Measurements from ENCODE around the gene WNK1. TPM values are rescaled to one million over a fixed set of nuclear protein-coding genes. Genes with fewer than 3 reads are reported as not detected.
A peak's percentile ranks its signal among the peaks of the same experiment; 100 is the strongest.

WNK1 gene
- total RNA-seq, 1 donor from 2014 or later: 160 TPM

DNA sequence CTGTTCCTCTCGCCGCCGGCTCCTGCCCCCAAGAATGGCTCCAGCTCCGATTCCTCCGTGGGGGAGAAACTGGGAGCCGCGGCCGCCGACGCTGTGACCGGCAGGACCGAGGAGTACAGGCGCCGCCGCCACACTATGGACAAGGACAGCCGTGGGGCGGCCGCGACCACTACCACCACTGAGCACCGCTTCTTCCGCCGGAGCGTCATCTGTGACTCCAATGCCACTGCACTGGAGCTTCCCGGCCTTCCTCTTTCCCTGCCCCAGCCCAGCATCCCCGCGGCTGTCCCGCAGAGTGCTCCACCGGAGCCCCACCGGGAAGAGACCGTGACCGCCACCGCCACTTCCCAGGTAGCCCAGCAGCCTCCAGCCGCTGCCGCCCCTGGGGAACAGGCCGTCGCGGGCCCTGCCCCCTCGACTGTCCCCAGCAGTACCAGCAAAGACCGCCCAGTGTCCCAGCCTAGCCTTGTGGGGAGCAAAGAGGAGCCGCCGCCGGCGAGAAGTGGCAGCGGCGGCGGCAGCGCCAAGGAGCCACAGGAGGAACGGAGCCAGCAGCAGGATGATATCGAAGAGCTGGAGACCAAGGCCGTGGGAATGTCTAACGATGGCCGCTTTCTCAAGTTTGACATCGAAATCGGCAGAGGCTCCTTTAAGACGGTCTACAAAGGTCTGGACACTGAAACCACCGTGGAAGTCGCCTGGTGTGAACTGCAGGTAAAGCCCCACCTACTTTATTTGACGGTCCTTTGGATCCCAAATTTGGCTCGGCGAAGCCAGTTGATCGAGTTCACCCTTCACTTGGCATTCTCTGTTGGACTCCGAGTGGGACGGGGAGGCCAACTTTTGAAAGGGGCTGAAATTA, 1.5 kb downstream of the WNK1 start:
- H3K9me3 Mint-ChIP-seq (ENCODE audit: unreplicated experiment): no peaks in the 10 kb centered on the region
- peak overlapping the region; percentile 76 for H3K27ac Mint-ChIP-seq (ENCODE audit: unreplicated experiment)
- H3K27me3 Mint-ChIP-seq (ENCODE audit: unreplicated experiment): peaks cover 6% of the 10 kb centered on the region
- H3K4me1 Mint-ChIP-seq (ENCODE audit: unreplicated experiment): peaks cover 33% of the 10 kb centered on the region
- TF ChIP-seq, protein P1, sequence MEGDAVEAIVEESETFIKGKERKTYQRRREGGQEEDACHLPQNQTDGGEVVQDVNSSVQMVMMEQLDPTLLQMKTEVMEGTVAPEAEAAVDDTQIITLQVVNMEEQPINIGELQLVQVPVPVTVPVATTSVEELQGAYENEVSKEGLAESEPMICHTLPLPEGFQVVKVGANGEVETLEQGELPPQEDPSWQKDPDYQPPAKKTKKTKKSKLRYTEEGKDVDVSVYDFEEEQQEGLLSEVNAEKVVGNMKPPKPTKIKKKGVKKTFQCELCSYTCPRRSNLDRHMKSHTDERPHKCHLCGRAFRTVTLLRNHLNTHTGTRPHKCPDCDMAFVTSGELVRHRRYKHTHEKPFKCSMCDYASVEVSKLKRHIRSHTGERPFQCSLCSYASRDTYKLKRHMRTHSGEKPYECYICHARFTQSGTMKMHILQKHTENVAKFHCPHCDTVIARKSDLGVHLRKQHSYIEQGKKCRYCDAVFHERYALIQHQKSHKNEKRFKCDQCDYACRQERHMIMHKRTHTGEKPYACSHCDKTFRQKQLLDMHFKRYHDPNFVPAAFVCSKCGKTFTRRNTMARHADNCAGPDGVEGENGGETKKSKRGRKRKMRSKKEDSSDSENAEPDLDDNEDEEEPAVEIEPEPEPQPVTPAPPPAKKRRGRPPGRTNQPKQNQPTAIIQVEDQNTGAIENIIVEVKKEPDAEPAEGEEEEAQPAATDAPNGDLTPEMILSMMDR (IDR thresholded peaks at IDR 0.05; ENCODE audit: unreplicated experiment): no peak
- peak; percentile 28 for DNase-seq (ENCODE audit: low spot score)
- H3K4me3 Mint-ChIP-seq (ENCODE audit: unreplicated experiment): peak overlapping the region; percentile 97
- H3K36me3 Mint-ChIP-seq (ENCODE audit: low read depth, unreplicated experiment): peaks cover 9% of the 10 kb centered on the region

DNA sequence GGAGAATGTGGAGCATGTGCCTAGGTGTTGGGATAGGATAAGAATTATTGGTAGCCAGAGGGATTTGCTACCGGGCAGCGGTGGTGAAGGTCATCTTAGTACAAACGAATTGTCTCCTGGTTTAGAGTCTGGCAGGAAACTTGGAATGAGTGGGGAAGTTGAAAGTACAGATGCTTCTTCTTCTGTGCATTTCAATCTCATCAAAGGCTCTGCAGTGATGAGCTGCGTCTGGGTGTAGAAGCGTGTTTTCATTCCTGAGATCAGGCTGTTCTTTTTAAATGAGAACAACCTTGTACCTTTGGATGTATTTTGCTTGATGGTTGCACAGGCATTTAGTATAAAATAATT, 2.1 kb downstream of the WNK1 start:
- Mint-ChIP-seq H3K9me3 (ENCODE audit: unreplicated experiment) (no peaks in the 10 kb centered on the region), H3K4me1 (ENCODE audit: unreplicated experiment) (peaks cover 31% of the 10 kb centered on the region), H3K27ac (ENCODE audit: unreplicated experiment) (peak overlapping the region; percentile 76), H3K36me3 (ENCODE audit: low read depth, unreplicated experiment) (peaks cover 9% of the 10 kb centered on the region), H3K27me3 (ENCODE audit: unreplicated experiment) (peaks cover 6% of the 10 kb centered on the region), H3K4me3 (ENCODE audit: unreplicated experiment) (peak overlapping the region; percentile 97)
- TF ChIP-seq, protein P1 (IDR thresholded peaks at IDR 0.05; ENCODE audit: unreplicated experiment): no peak
- DNase-seq (ENCODE audit: low spot score): no peak

DNA sequence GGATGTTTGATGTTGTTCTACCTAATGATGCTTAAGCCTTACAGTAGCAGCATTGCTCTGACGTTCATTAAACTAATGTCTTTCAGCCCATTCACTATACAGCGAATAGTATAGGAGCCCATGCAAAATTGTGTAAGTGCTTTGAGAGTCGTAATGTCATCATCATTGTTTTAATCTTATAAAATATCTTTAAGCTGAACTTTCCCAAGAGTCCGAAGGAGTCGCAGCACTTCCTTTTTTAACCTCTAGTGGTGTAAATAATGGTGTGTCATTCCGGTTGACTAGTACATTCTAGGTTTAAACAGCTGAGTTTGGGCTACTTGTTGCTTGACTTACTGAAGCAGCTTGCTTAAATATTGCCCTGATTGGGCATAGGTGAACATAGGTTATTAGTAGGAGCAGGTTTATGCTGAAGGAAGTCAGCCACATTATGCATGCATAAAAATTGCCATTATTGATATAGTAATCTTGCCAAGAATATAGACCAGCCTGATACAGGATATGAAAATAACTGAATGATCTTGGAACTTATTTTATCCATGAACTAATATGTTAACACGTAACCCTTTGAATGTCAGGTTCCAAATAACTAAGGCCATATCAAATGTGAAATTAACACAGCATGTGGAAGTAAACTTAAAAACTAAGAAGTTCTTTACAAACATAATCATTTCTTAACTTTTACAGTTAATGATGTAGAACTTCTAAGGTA, 2.6 kb downstream of the WNK1 start:
- Mint-ChIP-seq H3K27me3 (ENCODE audit: unreplicated experiment) (peaks cover 6% of the 10 kb centered on the region), H3K36me3 (ENCODE audit: low read depth, unreplicated experiment) (peaks cover 9% of the 10 kb centered on the region), H3K4me3 (ENCODE audit: unreplicated experiment) (peak overlapping the region; percentile 97), H3K9me3 (ENCODE audit: unreplicated experiment) (no peaks in the 10 kb centered on the region), H3K4me1 (ENCODE audit: unreplicated experiment) (peaks cover 26% of the 10 kb centered on the region), H3K27ac (ENCODE audit: unreplicated experiment) (no peak overlapping the region)
- TF ChIP-seq, protein P1 (IDR thresholded peaks at IDR 0.05; ENCODE audit: unreplicated experiment): peak; percentile 46
- DNase-seq (ENCODE audit: low spot score): no peak

DNA sequence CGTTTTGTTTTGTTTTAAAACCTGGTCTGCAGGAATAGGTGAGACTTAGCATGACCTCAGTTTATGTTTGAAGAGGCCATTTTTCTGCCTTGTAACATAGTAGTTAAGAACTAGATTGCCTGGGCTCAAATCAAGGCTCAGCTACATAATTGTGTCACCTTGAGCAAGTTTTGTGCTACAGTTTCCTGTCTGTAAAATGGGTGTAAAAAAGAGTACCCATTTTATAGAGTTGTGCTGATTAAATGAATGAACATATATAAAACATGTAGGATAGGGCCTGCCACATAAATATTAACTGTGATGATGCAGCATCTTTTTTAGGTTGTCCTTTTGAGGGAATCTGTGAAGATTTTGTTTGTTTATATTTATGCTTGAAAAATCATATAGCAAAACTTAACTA, 7.2 kb downstream of the WNK1 start:
- Mint-ChIP-seq H3K36me3 (ENCODE audit: low read depth, unreplicated experiment) (peaks cover 2% of the 10 kb centered on the region), H3K27ac (ENCODE audit: unreplicated experiment) (no peak overlapping the region), H3K4me3 (ENCODE audit: unreplicated experiment) (no peak overlapping the region), H3K4me1 (ENCODE audit: unreplicated experiment) (peaks cover 21% of the 10 kb centered on the region), H3K9me3 (ENCODE audit: unreplicated experiment) (no peaks in the 10 kb centered on the region), H3K27me3 (ENCODE audit: unreplicated experiment) (peaks cover 1% of the 10 kb centered on the region)
- DNase-seq (ENCODE audit: low spot score): no peak
- TF ChIP-seq, protein P1 (IDR thresholded peaks at IDR 0.05; ENCODE audit: unreplicated experiment): no peak

DNA sequence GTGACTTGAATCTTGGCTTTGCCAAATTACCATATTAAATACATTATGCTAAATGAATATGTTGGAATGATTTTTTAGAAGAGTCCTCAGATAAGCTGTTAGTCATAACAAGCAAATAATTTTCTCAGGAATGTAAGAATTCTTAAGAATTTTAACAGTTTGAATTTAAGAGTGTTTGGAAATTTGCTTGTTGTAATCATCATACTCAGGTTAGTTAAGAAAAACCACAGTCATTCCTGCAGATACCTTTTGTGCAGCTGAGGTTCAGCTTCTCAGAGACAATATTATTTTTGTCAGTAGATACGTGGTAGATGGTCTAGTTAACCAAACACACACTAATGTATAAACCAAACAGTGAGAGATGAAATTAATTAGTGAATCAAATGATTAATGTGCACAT, 8.9 kb downstream of the WNK1 start:
- Mint-ChIP-seq H3K27me3 (ENCODE audit: unreplicated experiment) (peaks cover 1% of the 10 kb centered on the region), H3K36me3 (ENCODE audit: low read depth, unreplicated experiment) (no peaks in the 10 kb centered on the region), H3K27ac (ENCODE audit: unreplicated experiment) (no peak overlapping the region), H3K4me1 (ENCODE audit: unreplicated experiment) (peaks cover 11% of the 10 kb centered on the region), H3K9me3 (ENCODE audit: unreplicated experiment) (no peaks in the 10 kb centered on the region), H3K4me3 (ENCODE audit: unreplicated experiment) (no peak overlapping the region)
- no peak for DNase-seq (ENCODE audit: low spot score)
- TF ChIP-seq, protein P1 (IDR thresholded peaks at IDR 0.05; ENCODE audit: unreplicated experiment): no peak

Data from endothelial cell (in vitro differentiated cells).